Activated T-cell treated with anti-CD3 and anti-CD28 coated beads, Interleukin-2, amount 50 U/mL, for 4 hours (primary cell): Measurements from ENCODE around the gene GRM1. TPM values are rescaled to one million over a fixed set of nuclear protein-coding genes. Genes with fewer than 3 reads are reported as not detected.
"Not testable (repeated sequence)": the region's sequence is repeated elsewhere in the genome, so short reads cannot be mapped to it uniquely, and the experiment has no call there.

Source experiments
- ATAC-seq, 2 donors: fragments of 200-7000 bp; cut with Tn5 transposase; one replicate each; pipeline ENCODE4 v1.10.0; 2021
- DNase-seq: peaks from one replicate; pipeline ENCODE4 v3.0.0-alpha.2; 2020
- H3K27me3 Mint-ChIP-seq: one replicate; pipeline ENCODE4 v1.8.0; 2021; ENCODE audit warnings: low read depth, mixed read lengths
- H3K36me3 Mint-ChIP-seq: one replicate; pipeline ENCODE4 v1.8.0; 2022; ENCODE audit warnings: mixed read lengths; ENCODE audit not compliant: insufficient read depth
- H3K4me1 Mint-ChIP-seq: one replicate; pipeline ENCODE4 v1.8.0; 2021; ENCODE audit warnings: low read depth, mixed read lengths
- H3K4me3 Mint-ChIP-seq: one replicate; pipeline ENCODE4 v1.8.0; 2021; ENCODE audit warnings: mild to moderate bottlenecking, moderate library complexity, mixed read lengths
- H3K9me3 Mint-ChIP-seq: one replicate; pipeline ENCODE4 v1.8.0; 2021; ENCODE audit warnings: mixed read lengths
- total RNA-seq, 3 donors: library from RNA; stranded (reverse); gene quantifications; one replicate each; pipeline ENCODE4 v1.2.1, GENCODE V29; 2021

GRM1 gene
- total RNA-seq, 3 donors from 2014 or later, result not detected

DNA sequence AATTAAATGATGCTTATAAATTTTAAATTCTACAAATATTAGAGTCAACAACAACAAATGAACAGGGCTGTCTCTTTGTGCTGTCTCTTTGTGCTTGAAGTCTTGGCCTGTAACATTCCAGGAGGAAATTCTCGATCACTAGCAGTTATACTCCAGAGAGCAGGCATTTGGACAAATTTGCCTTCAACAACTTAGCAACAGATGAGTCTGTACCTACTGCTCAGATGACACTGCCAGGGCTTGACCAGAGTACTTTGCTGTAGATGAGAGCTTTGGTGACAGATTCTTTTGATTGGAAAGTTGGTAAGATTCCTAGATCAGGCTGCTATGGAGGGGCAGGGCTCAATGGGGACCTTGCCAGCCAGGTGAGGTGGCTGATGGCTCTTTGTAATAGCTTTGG is 217.2 kb downstream of the GRM1 start:
- H3K4me3 Mint-ChIP-seq, result no peak overlapping the region
- ATAC-seq (no peak), DNase-seq (no peak)
- no peaks in the 10 kb centered on the region for H3K4me1 Mint-ChIP-seq
- no peaks in the 10 kb centered on the region for H3K36me3 Mint-ChIP-seq
- no peaks in the 10 kb centered on the region for H3K27me3 Mint-ChIP-seq
- peaks cover 4% of the 10 kb centered on the region for H3K9me3 Mint-ChIP-seq

DNA sequence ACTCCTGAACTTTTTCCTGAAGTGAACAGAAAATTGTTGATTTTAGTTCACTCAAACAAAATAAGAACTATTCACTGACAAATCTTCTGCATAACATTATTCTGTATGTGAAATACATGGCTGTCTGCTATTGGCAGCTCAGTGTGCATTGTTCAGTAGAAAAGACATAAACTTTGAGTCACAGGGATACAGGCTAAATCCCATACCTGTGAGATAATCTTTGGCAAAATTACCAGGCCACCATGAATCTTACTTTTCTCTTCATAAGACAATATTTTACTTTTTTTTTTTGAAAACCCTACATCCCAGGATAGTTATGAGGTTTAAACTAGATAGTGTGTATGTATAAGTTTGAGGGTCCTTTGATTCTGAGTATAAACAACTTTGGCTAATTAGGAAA is 224.8 kb downstream of the GRM1 start:
- no peaks in the 10 kb centered on the region for H3K27me3 Mint-ChIP-seq

DNA sequence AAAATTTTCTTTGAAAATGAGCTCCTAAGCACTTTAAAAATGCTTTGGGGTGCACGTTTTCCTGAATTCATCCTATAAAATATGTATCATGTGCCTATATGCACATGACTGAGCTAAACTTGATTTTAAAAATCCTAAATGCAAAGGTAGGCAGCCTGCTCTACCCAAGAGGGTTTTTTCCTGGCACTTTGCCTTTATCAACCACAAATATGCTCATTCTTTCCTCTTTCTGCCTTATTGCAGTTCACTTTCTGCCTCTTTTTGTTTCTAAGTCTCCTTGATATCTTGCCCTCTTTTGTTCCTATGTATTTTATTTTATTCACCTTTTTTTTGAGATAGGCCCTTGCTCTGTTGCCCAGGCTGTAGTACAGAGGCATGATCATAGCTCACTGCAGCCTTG is 229.3 kb downstream of the GRM1 start:
- no peak for DNase-seq
- Mint-ChIP-seq H3K9me3 (no peaks in the 10 kb centered on the region), H3K36me3 (no peaks in the 10 kb centered on the region), H3K4me3 (no peak overlapping the region), H3K4me1 (no peaks in the 10 kb centered on the region), H3K27me3 (no peaks in the 10 kb centered on the region)
- no peak for ATAC-seq

More for the DNA sequence above, 224.8 kb downstream of the GRM1 start:
- H3K4me1 Mint-ChIP-seq, result no peaks in the 10 kb centered on the region
- no peak for DNase-seq
- H3K4me3 Mint-ChIP-seq, result no peak overlapping the region
- no peaks in the 10 kb centered on the region for H3K36me3 Mint-ChIP-seq
- no peaks in the 10 kb centered on the region for H3K9me3 Mint-ChIP-seq
- no peak for ATAC-seq

GRCh38 chr6:146260886-146261285 is 232.0 kb downstream of the GRM1 start:
- DNase-seq (no peak), ATAC-seq (no peak)
- Mint-ChIP-seq H3K4me3 (no peak overlapping the region), H3K27me3 (no peaks in the 10 kb centered on the region), H3K4me1 (no peaks in the 10 kb centered on the region), H3K9me3 (no peaks in the 10 kb centered on the region), H3K36me3 (no peaks in the 10 kb centered on the region)

DNA sequence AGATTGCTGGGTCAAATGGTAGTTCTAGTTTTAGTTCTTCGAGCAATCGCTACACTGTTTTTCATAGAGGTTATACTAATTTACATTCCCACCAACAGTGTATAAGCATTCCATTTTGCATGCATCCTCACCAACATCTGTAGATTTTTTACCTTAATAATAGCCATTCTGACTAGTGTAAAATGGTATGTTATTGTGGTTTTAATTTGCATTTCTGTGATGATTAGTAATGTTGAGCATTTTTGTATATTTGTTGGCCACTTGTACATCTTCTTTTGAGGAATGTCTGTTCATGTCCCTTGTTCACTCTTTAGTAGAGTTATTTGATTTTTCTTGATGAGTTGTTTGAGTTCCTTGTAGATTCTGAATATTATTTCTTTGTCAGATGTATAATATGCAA is 236.2 kb downstream of the GRM1 start:
- H3K36me3 Mint-ChIP-seq, result no peaks in the 10 kb centered on the region
- ATAC-seq (no peak), DNase-seq (no peak)
- peaks cover 3% of the 10 kb centered on the region for H3K9me3 Mint-ChIP-seq
- H3K4me1 Mint-ChIP-seq, result no peaks in the 10 kb centered on the region
- no peaks in the 10 kb centered on the region for H3K27me3 Mint-ChIP-seq
- H3K4me3 Mint-ChIP-seq, result no peak overlapping the region

GRCh38 chr6:146267447-146267846 is 238.6 kb downstream of the GRM1 start:
- no peak overlapping the region for H3K4me3 Mint-ChIP-seq
- ATAC-seq (no peak), DNase-seq (no peak)
- peaks cover 3% of the 10 kb centered on the region for H3K9me3 Mint-ChIP-seq
- no peaks in the 10 kb centered on the region for H3K4me1 Mint-ChIP-seq
- no peaks in the 10 kb centered on the region for H3K36me3 Mint-ChIP-seq
- H3K27me3 Mint-ChIP-seq, result peaks cover 2% of the 10 kb centered on the region

GRCh38 chr6:146267946-146268345 is 239.1 kb downstream of the GRM1 start:
- ATAC-seq (no peak), DNase-seq (no peak)
- H3K27me3 Mint-ChIP-seq, result peaks cover 2% of the 10 kb centered on the region
- H3K4me1 Mint-ChIP-seq, result no peaks in the 10 kb centered on the region
- H3K9me3 Mint-ChIP-seq, result peaks cover 3% of the 10 kb centered on the region
- H3K4me3 Mint-ChIP-seq, result no peak overlapping the region
- no peaks in the 10 kb centered on the region for H3K36me3 Mint-ChIP-seq

DNA sequence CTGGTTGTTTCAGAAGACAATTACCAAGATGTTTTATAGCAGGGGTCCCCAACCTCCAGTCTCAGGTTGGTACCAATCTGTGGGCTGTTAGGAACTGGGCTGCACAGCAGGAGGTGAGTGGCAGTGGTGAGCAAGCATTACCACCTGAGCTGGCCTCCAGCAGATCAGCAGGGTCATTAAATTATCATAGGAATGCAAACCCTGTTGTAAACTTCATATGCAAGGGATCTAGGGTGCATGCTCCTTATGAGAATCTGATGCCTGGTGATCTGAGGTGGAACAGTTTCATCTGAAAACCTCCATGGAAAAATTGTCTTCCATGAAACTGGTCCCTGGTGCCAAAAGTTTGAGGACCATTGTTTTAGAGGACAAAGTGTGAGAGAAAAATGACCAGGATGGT is 240.6 kb downstream of the GRM1 start:
- DNase-seq (no peak), ATAC-seq (no peak)
- Mint-ChIP-seq H3K27me3 (peaks cover 2% of the 10 kb centered on the region), H3K36me3 (no peaks in the 10 kb centered on the region), H3K9me3 (peaks cover 3% of the 10 kb centered on the region), H3K4me1 (no peaks in the 10 kb centered on the region), H3K4me3 (no peak overlapping the region)

GRCh38 chr6:146271163-146271562 is 242.3 kb downstream of the GRM1 start:
- not testable (repeated sequence) for H3K4me3 Mint-ChIP-seq, H3K4me1 Mint-ChIP-seq, H3K27me3 Mint-ChIP-seq, H3K36me3 Mint-ChIP-seq, ATAC-seq, H3K9me3 Mint-ChIP-seq, DNase-seq

- Mint-ChIP-seq H3K36me3 (no peaks in the 10 kb centered on the region), H3K9me3 (no peaks in the 10 kb centered on the region), H3K27me3 (peaks cover 2% of the 10 kb centered on the region), H3K4me1 (no peaks in the 10 kb centered on the region), H3K4me3 (no peak overlapping the region)
- DNase-seq (no peak), ATAC-seq (no peak)
Measured at GRCh38 chr6:146273490-146273889, 244.6 kb downstream of the GRM1 start.

DNA sequence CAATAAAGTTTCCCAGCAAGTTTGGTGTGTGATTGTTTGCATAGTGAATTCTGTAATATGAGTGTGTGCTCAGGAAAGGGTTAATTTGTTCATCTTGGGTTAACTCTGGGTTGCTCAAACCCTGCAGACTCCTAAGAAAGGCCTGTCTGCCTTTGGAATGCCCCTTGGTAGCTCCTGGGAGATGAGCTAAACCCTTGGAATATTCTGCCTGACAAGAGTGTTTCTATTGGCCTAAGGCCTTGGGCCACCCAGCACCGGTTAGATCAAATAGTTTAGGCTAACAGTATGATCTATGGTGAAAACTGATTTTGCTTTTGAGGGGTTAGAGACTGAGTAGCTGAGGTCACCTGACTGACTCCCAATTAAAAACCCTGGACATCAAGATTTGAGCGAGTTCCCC is 248.3 kb downstream of the GRM1 start:
- Mint-ChIP-seq H3K4me3 (no peak overlapping the region), H3K9me3 (no peaks in the 10 kb centered on the region), H3K27me3 (peaks cover 2% of the 10 kb centered on the region), H3K36me3 (no peaks in the 10 kb centered on the region), H3K4me1 (no peaks in the 10 kb centered on the region)
- ATAC-seq (no peak), DNase-seq (no peak)

DNA sequence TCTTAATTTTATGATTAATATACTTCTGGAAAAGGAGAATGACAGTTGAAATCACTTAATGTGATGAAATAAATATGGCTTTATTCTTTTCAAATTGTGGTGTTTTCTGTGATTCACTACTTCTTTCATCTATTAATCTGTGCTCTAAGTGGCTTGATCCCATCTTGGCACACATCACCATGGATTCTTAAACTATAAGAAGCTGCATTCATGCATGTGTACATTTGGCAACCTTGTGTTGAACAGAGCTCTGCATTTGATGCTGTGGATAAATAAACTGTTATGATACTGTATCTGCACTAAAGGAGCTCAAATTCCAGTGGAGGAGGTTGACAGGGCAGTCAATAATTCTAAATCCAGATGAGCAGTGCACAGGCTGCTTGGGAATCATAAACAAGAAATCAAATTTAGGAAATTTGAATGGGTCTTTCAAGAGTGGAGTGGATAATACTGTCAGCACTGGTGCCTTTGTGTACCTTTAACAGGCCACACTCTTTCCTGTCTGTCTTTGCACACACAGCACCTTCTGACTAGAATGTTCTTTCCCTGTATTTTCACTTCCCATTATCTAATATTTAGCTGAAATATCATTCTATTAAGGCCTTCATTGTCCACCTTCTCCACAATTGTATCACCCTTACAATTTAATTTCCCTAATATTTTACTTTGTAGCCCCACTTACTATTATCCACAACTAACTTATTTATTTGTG is 252.9 kb downstream of the GRM1 start:
- H3K27me3 Mint-ChIP-seq, result no peaks in the 10 kb centered on the region
- DNase-seq (no peak), ATAC-seq (no peak)
- H3K9me3 Mint-ChIP-seq, result peaks cover 6% of the 10 kb centered on the region
- no peak overlapping the region for H3K4me3 Mint-ChIP-seq
- H3K4me1 Mint-ChIP-seq, result no peaks in the 10 kb centered on the region
- no peaks in the 10 kb centered on the region for H3K36me3 Mint-ChIP-seq

GRCh38 chr6:146282837-146283236 is 254.0 kb downstream of the GRM1 start:
- H3K4me3 Mint-ChIP-seq, result no peak overlapping the region
- DNase-seq, result no peak
- no peaks in the 10 kb centered on the region for H3K27me3 Mint-ChIP-seq
- H3K9me3 Mint-ChIP-seq, result peaks cover 6% of the 10 kb centered on the region
- H3K4me1 Mint-ChIP-seq, result no peaks in the 10 kb centered on the region
- no peaks in the 10 kb centered on the region for H3K36me3 Mint-ChIP-seq
- ATAC-seq, result no peak

DNA sequence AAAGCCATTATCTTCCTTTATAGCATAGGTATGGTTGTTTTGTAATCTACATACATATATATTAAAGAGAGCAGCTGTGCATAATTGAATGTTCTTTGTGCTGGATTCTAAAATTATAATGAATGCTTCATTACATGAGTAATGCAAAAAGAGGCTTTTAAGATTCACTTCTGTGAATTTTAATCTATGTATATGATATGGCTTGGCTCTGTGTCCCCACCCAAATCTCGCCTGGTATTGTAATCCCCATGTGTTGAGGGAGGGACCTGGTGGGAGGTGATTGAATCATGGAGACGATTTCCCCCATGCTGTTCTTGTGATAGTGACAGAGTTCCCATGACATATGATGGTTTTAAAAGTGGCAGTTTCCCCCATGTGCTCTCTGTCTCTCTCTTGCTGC is 255.4 kb downstream of the GRM1 start:
- H3K4me1 Mint-ChIP-seq, result no peaks in the 10 kb centered on the region
- H3K9me3 Mint-ChIP-seq, result peaks cover 6% of the 10 kb centered on the region
- H3K27me3 Mint-ChIP-seq, result no peaks in the 10 kb centered on the region
- no peaks in the 10 kb centered on the region for H3K36me3 Mint-ChIP-seq
- DNase-seq (no peak), ATAC-seq (no peak)
- H3K4me3 Mint-ChIP-seq, result no peak overlapping the region

- ATAC-seq (no peak), DNase-seq (no peak)
- Mint-ChIP-seq H3K4me3 (no peak overlapping the region), H3K27me3 (no peaks in the 10 kb centered on the region), H3K4me1 (no peaks in the 10 kb centered on the region), H3K9me3 (peaks cover 6% of the 10 kb centered on the region), H3K36me3 (no peaks in the 10 kb centered on the region)
Measured at GRCh38 chr6:146286961-146287360, 258.1 kb downstream of the GRM1 start.
